OCI-LY3 (cell line): Measurements from ENCODE around the gene BICDL1.
"Not testable (repeated sequence)": the region's sequence is repeated elsewhere in the genome, so short reads cannot be mapped to it uniquely, and the experiment has no call there.

Source experiments
- H2AFZ ChIP-seq: fragments of 200-600, 300-600 bp; shearing (Covaris generic); 2 replicates; pipeline ENCODE4 v1.6.0; 2014; ENCODE audit warnings: antibody characterized with exemption, low read depth, low read length
- H3K27ac ChIP-seq: fragments of 200-600, 300-600 bp; sonication (generic); 2 replicates; pipeline ENCODE4 v1.5.1; 2014; ENCODE audit warnings: mild to moderate bottlenecking, low read length, moderate library complexity, mixed read lengths
- H3K27me3 ChIP-seq: fragments of 200-600, 300-600 bp; sonication (generic); 2 replicates; pipeline ENCODE4 v1.6.1; 2014; ENCODE audit warnings: low read depth, low read length, mixed read lengths
- H3K36me3 ChIP-seq: fragments of 200-600, 300-600 bp; sonication (generic); replicated peaks from 2 replicates; pipeline ENCODE3; 2014; ENCODE audit warnings: low read depth, low read length, mixed read lengths
- H3K4me1 ChIP-seq: fragments of 300-600, 200-600 bp; sonication (generic); 2 replicates; pipeline ENCODE4 v1.6.1; 2014; ENCODE audit warnings: low read length, mixed read lengths
- H3K4me2 ChIP-seq: fragments of 200-600, 300-600 bp; sonication (generic); 2 replicates; pipeline ENCODE4 v1.6.1; 2014; ENCODE audit warnings: low read length, mixed read lengths
- H3K4me3 ChIP-seq: fragments of 300-600, 200-600 bp; sonication (generic); 2 replicates; pipeline ENCODE4 v1.5.1; 2014; ENCODE audit warnings: antibody characterized with exemption, mild to moderate bottlenecking, low read length, moderate library complexity
- H3K79me2 ChIP-seq: fragments of 300-600, 200-600 bp; shearing (Covaris generic); 2 replicates; pipeline ENCODE4 v1.6.1; 2014; ENCODE audit warnings: mild to moderate bottlenecking, low read length, mixed read lengths
- H3K9ac ChIP-seq: fragments of 300-600, 200-600 bp; shearing (Covaris generic); 2 replicates; pipeline ENCODE4 v1.6.0; 2014; ENCODE audit warnings: mild to moderate bottlenecking, low read length, moderate library complexity
- H3K9me3 ChIP-seq: fragments of 200-600, 300-600 bp; shearing (Covaris generic); 2 replicates; pipeline ENCODE4 v1.6.1; 2014; ENCODE audit warnings: low read length, mixed read lengths; ENCODE audit not compliant: insufficient read depth
- H4K20me1 ChIP-seq: fragments of 200-600, 300-600 bp; sonication (generic); 2 replicates; pipeline ENCODE4 v1.6.1; 2016; ENCODE audit warnings: low read length, mixed read lengths; ENCODE audit not compliant: insufficient read depth
- EZH2phosphoT487 ChIP-seq: fragments of 200-600 bp; shearing (Covaris generic); IDR thresholded peaks from 2 replicates; pipeline ENCODE4 v1.6.1; 2018; ENCODE audit warnings: antibody characterized with exemption, mixed run types, low read depth
- TF ChIP-seq, protein P1 (sequence below): fragments of 200-600, 300-600 bp; sonication (generic); IDR thresholded peaks from 2 replicates; pipeline ENCODE4 v1.5.1; 2014; ENCODE audit warnings: antibody characterized with exemption, low read length, low read depth

BICDL1 gene

GRCh38 chr12:119980242-119980641 is 8.8 kb upstream of the BICDL1 start:
- Histone ChIP-seq H3K36me3 (no peaks in the 10 kb centered on the region), H4K20me1 (no peaks in the 10 kb centered on the region), H3K27ac (no peak overlapping the region), H2AFZ (no peak overlapping the region), H3K9me3 (no peaks in the 10 kb centered on the region), H3K27me3 (peaks cover 24% of the 10 kb centered on the region), H3K9ac (no peak overlapping the region), H3K4me2 (no peak overlapping the region), H3K4me1 (no peaks in the 10 kb centered on the region), H3K79me2 (no peaks in the 10 kb centered on the region), H3K4me3 (no peak overlapping the region)
- TF ChIP-seq EZH2phosphoT487 = no peak
- TF ChIP-seq, protein P1, sequence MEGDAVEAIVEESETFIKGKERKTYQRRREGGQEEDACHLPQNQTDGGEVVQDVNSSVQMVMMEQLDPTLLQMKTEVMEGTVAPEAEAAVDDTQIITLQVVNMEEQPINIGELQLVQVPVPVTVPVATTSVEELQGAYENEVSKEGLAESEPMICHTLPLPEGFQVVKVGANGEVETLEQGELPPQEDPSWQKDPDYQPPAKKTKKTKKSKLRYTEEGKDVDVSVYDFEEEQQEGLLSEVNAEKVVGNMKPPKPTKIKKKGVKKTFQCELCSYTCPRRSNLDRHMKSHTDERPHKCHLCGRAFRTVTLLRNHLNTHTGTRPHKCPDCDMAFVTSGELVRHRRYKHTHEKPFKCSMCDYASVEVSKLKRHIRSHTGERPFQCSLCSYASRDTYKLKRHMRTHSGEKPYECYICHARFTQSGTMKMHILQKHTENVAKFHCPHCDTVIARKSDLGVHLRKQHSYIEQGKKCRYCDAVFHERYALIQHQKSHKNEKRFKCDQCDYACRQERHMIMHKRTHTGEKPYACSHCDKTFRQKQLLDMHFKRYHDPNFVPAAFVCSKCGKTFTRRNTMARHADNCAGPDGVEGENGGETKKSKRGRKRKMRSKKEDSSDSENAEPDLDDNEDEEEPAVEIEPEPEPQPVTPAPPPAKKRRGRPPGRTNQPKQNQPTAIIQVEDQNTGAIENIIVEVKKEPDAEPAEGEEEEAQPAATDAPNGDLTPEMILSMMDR = no peak

DNA sequence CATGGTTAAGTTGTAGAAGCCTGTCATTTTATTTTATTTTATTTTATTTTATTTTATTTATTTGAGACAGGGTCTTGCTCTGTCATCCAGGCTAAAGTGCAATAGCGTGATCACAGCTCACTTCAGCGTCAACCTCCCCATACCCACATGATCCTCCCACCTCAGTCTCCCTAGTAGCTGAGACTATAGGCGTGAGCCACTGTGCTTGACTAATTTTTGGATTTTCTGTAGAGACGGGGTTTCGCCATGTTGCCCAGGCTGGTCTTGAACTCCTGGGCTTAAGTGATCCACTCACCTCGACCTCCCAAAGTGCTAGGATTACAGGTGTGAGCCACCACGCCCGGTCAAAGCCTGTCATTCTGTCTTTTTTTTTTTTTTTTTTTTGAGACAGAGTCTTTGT is 8.3 kb upstream of the BICDL1 start:
- H4K20me1 ChIP-seq, H2AFZ ChIP-seq, H3K27ac ChIP-seq, H3K4me1 ChIP-seq, H3K79me2 ChIP-seq, H3K9ac ChIP-seq, H3K9me3 ChIP-seq, H3K36me3 ChIP-seq, H3K4me2 ChIP-seq, H3K4me3 ChIP-seq: not testable (repeated sequence)
- peaks cover 24% of the 10 kb centered on the region for H3K27me3 ChIP-seq

- H3K9ac ChIP-seq = peak overlapping the region; percentile 54
- no peaks in the 10 kb centered on the region for H3K36me3 ChIP-seq
- no peak overlapping the region for H2AFZ ChIP-seq
- H3K4me3 ChIP-seq = peak overlapping the region; percentile 78
- no peak for TF ChIP-seq EZH2phosphoT487
- TF ChIP-seq, protein P1 = no peak
- no peaks in the 10 kb centered on the region for H4K20me1 ChIP-seq
- H3K27ac ChIP-seq = peak overlapping the region; percentile 52
- peaks cover 18% of the 10 kb centered on the region for H3K4me1 ChIP-seq
- H3K27me3 ChIP-seq = peaks cover 14% of the 10 kb centered on the region; the same call in 1 of the 2 replicates
- H3K79me2 ChIP-seq = peaks cover 16% of the 10 kb centered on the region
- peak overlapping the region; percentile 43 for H3K4me2 ChIP-seq
- no peaks in the 10 kb centered on the region for H3K9me3 ChIP-seq
These were observed 310 bp downstream of the BICDL1 start for GRCh38 chr12:119989361-119989730.

GRCh38 chr12:119989731-119990381 is 820 bp downstream of the BICDL1 start:
- no peak overlapping the region; the same call in 1 of the 2 replicates for H2AFZ ChIP-seq
- peaks cover 16% of the 10 kb centered on the region for H3K79me2 ChIP-seq
- H3K9ac ChIP-seq = peak overlapping the region; percentile 65
- H3K36me3 ChIP-seq = no peaks in the 10 kb centered on the region
- H3K27ac ChIP-seq = peak overlapping the region; percentile 50
- H3K27me3 ChIP-seq = peaks cover 9% of the 10 kb centered on the region; the same call in 1 of the 2 replicates
- no peaks in the 10 kb centered on the region for H3K9me3 ChIP-seq
- TF ChIP-seq EZH2phosphoT487 = no peak
- TF ChIP-seq, protein P1 = no peak
- peak overlapping the region; percentile 96 for H3K4me2 ChIP-seq
- H4K20me1 ChIP-seq = no peaks in the 10 kb centered on the region
- peak overlapping the region; percentile 96 for H3K4me3 ChIP-seq
- peaks cover 18% of the 10 kb centered on the region for H3K4me1 ChIP-seq
